Esophagus squamous epithelium (tissue), 4 donors: ENCODE data around the gene HS6ST1.

Experiments used
- CTCF ChIP-seq, 6 experiments: fragments of 450-650 bp in 4 of 6; fragments of 200-600 bp in 2 of 6; sonication (generic) in 2 of 6; IDR thresholded peaks; one replicate each; pipeline ENCODE4 v1.5.1; 2016 to 2019; ENCODE audit warnings: antibody characterized with exemption in 6 of 6, mild to moderate bottlenecking in 4 of 6, moderate library complexity in 4 of 6
- POLR2A ChIP-seq, 4 donors: fragments of 450-650 bp; IDR thresholded peaks; one replicate each; pipeline ENCODE4 v1.6.1; 2017; ENCODE audit warnings: antibody characterized with exemption in 4 of 4, mild to moderate bottlenecking in 4 of 4, moderate library complexity in 3 of 4

- TF ChIP-seq CTCF (IDR thresholded peaks at IDR 0.05) (no peak), POLR2A (IDR thresholded peaks at IDR 0.05) (no peak)
These were observed 102.6 kb downstream of the HS6ST1 start for GRCh38 chr2:128215897-128216642.
